HL-60 (cell line): ENCODE data around the gene DSE.

ENCODE experiments used
- GABPA ChIP-seq: IDR thresholded peaks from 2 replicates; pipeline ENCODE4 v1.6.1; 2012; ENCODE audit warnings: low read depth
- POLR2AphosphoS5 ChIP-seq: IDR thresholded peaks from 2 replicates; pipeline ENCODE4 v1.6.1; 2012; ENCODE audit warnings: low read depth
- SPI1 ChIP-seq: IDR thresholded peaks from 2 replicates; pipeline ENCODE4 v1.6.1; 2012; ENCODE audit warnings: low read depth, mild to moderate bottlenecking, borderline replicate concordance
- TF ChIP-seq, protein P1 (sequence below): IDR thresholded peaks from one replicate; pipeline ENCODE4 v1.5.1; 2011; ENCODE audit warnings: low read length, control low read depth, inconsistent platforms; ENCODE audit not compliant: insufficient read depth

- TF ChIP-seq, protein P1, sequence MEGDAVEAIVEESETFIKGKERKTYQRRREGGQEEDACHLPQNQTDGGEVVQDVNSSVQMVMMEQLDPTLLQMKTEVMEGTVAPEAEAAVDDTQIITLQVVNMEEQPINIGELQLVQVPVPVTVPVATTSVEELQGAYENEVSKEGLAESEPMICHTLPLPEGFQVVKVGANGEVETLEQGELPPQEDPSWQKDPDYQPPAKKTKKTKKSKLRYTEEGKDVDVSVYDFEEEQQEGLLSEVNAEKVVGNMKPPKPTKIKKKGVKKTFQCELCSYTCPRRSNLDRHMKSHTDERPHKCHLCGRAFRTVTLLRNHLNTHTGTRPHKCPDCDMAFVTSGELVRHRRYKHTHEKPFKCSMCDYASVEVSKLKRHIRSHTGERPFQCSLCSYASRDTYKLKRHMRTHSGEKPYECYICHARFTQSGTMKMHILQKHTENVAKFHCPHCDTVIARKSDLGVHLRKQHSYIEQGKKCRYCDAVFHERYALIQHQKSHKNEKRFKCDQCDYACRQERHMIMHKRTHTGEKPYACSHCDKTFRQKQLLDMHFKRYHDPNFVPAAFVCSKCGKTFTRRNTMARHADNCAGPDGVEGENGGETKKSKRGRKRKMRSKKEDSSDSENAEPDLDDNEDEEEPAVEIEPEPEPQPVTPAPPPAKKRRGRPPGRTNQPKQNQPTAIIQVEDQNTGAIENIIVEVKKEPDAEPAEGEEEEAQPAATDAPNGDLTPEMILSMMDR, result no peak
- no peak for TF ChIP-seq GABPA
- no peak for TF ChIP-seq SPI1
- TF ChIP-seq POLR2AphosphoS5, result no peak
Observed at GRCh38 chr6:116375262-116375661, 4.5 kb downstream of the DSE start.
